ENCODE results near the gene SETD3.

DNA sequence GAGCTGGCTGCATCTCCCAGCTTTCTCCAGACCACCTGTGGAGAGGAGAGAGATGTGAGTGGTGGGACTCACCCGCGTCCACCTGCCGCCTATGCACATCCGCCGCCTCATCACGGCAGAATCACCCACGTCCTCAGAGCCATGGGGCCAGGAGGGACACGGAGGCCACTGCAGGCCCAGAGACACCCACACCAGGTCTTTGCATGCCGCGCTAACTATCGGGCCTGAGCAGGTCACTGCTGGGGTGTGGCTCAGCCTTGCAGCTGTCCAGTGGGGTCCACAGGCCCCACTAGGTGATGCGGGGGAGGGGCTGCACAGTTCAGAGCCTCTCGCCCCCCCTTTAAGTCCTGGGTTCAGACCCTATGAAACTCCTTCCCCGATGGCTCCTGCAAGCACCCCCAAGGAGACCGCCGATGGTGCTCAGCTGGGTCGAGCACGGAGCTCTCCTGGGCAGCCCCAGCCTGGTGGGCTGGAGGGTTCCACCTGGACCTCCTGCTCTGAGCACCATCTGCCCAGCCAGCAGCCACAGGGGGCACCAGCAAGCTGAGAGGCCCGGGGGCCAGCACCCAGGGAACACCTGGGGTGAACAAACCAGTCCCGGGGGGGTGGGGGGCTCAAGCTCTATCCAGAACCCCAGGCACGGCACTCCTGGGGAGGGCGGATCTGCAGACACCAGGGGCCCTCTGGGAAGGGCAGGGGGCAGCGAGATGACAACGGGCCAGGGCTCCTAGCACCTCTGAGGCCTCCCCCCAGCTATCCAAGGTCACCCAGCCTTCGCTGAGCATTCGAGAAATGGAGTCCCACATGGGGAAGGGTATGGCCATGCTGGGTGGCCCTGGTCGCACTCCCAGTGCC lies 34.9 kb upstream of the SETD3 start:
- TF ChIP-seq POLR2AphosphoS5 (IDR thresholded peaks at IDR 0.05; ENCODE audit: low read depth, low read length) (no peak), TAF1 (IDR thresholded peaks at IDR 0.05; ENCODE audit: borderline replicate concordance, insufficient read depth, low read length) (no peak), REST (IDR thresholded peaks at IDR 0.05; ENCODE audit: insufficient read depth in 1 of 2, low read depth in 2 of 2, low read length in 2 of 2) (no peak)

Data from PFSK-1 (cell line).